HepG2 (cell line): ENCODE results near the gene RIN3. TPM values are rescaled to one million over a fixed set of nuclear protein-coding genes. Genes with fewer than 3 reads are reported as not detected.
A peak's percentile ranks its signal among the peaks of the same experiment; 100 is the strongest.

Experiments
- ASH2L ChIP-seq: fragments of 300-600, 200-600 bp; sonication (generic); IDR thresholded peaks from 2 replicates; pipeline ENCODE4 v1.7.0; 2017; ENCODE audit warnings: low read depth, mild to moderate bottlenecking, moderate library complexity, mixed read lengths, low read length; ENCODE audit not compliant: insufficient read length
- DZIP1 ChIP-seq: sonication (generic); formaldehyde crosslinking; IDR thresholded peaks from 2 replicates; pipeline ENCODE4 v1.5.0; 2020; ENCODE audit warnings: mild to moderate bottlenecking, missing genetic modification reagents
- KDM5B ChIP-seq: sonication (generic); formaldehyde crosslinking; IDR thresholded peaks from 2 replicates; pipeline ENCODE4 v1.4.0; 2020; ENCODE audit warnings: missing genetic modification reagents, mild to moderate bottlenecking, borderline replicate concordance
- MTERF4 ChIP-seq: sonication (generic); formaldehyde crosslinking; IDR thresholded peaks from 2 replicates; pipeline ENCODE4 v1.8.0; 2023; ENCODE audit warnings: mild to moderate bottlenecking, missing genetic modification reagents
- PBX2 ChIP-seq: IDR thresholded peaks from 2 replicates; pipeline ENCODE4 v1.6.1; 2016; ENCODE audit warnings: control low read depth
- PHF8 ChIP-seq: sonication (generic); formaldehyde crosslinking; IDR thresholded peaks from 2 replicates; pipeline ENCODE4 v1.5.0; 2020; ENCODE audit warnings: missing genetic modification reagents
- PRMT3 ChIP-seq: sonication (generic); formaldehyde crosslinking; IDR thresholded peaks from 2 replicates; pipeline ENCODE4 v1.8.1; 2022; ENCODE audit warnings: low read depth, mild to moderate bottlenecking, moderate library complexity, missing genetic modification reagents, borderline replicate concordance
- SRSF1 ChIP-seq: fragments of 200-400 bp; formaldehyde crosslinking; optimal IDR thresholded peaks from 2 replicates; pipeline ENCODE3; 2017; ENCODE audit warnings: mild to moderate bottlenecking, low read depth, low read length, moderate library complexity
- ZBED4 ChIP-seq: sonication (generic); formaldehyde crosslinking; IDR thresholded peaks from 2 replicates; pipeline ENCODE4 v1.4.0; 2020; ENCODE audit warnings: missing genetic modification reagents, borderline replicate concordance
- ZBTB20 ChIP-seq: sonication (generic); formaldehyde crosslinking; IDR thresholded peaks from 2 replicates; pipeline ENCODE4 v1.8.1; 2023; ENCODE audit warnings: missing genetic modification reagents, low read depth, mild to moderate bottlenecking, borderline replicate concordance
- ZBTB3 ChIP-seq: sonication (generic); formaldehyde crosslinking; IDR thresholded peaks from 2 replicates; pipeline ENCODE4 v1.4.0; 2020; ENCODE audit warnings: low read depth, mild to moderate bottlenecking, moderate library complexity, missing genetic modification reagents, borderline replicate concordance
- ZBTB37 ChIP-seq: sonication (generic); formaldehyde crosslinking; IDR thresholded peaks from 2 replicates; pipeline ENCODE4 v1.4.0; 2020; ENCODE audit warnings: mild to moderate bottlenecking, missing genetic modification reagents
- ZFP36L2 ChIP-seq: sonication (generic); formaldehyde crosslinking; IDR thresholded peaks from 2 replicates; pipeline ENCODE4 v1.4.0; 2020; ENCODE audit warnings: missing genetic modification reagents
- ZNF709 ChIP-seq: sonication (generic); formaldehyde crosslinking; IDR thresholded peaks from 2 replicates; pipeline ENCODE4 v1.5.0; 2020; ENCODE audit warnings: mild to moderate bottlenecking, missing genetic modification reagents
- ZSCAN29 ChIP-seq: sonication (generic); formaldehyde crosslinking; conservative IDR thresholded peaks from 2 replicates; pipeline ENCODE4 v1.4.0; 2020; ENCODE audit warnings: mild to moderate bottlenecking, missing genetic modification reagents
- polyA plus RNA-seq, 8 experiments: library from polyadenylated mRNA; depleted of rRNA in 3 of 8; stranded (reverse) in 7 of 8; unstranded in 1 of 8; fragments of >200 nt; fragmentation: Illumina TruSeq in 4 of 8; extraction: Trizol in 4 of 8; gene quantifications; 2 replicates each; pipeline versions ENCODE4 v1.2.1 to v1.2.3, GENCODE V29; 2011 to 2016; ENCODE audit warnings: low read depth in 4 of 8, missing spikeins in 1 of 8, mixed read lengths in 1 of 8; ENCODE audit not compliant: insufficient read depth in 1 of 8
- total RNA-seq, 5 experiments: library from RNA; depleted of rRNA; stranded (reverse); fragments of >200 nt; fragmentation: Illumina TruSeq; extraction: Trizol; gene quantifications; 2 replicates each; pipeline ENCODE4 v1.2.3, GENCODE V29; 2016; ENCODE audit warnings: low read depth in 1 of 5

Gene RIN3
- total and polyA plus RNA-seq, 2 of the 13 experiments (the other 11 are each of a cell fraction or from before 2014, with no cell fraction given), result 2.3 to 3.6 TPM

GRCh38 chr14:92557544-92557912 lies 43.9 kb downstream of the RIN3 start (continued):
- TF ChIP-seq ZBTB37 (CRISPR knock-in tag) (0 out of 2 replicates have a peak, but pooled peaks have one; percentile 18), PBX2 (no peak), ZFP36L2 (CRISPR knock-in tag) (no peak), ZNF709 (0 out of 2 replicates have a peak, but pooled peaks have one; percentile 47), PRMT3 (no peak), ZBTB3 (peak; percentile 13; the same call in 1 of the 2 replicates), ASH2L (no peak), MTERF4 (CRISPR knock-in tag) (no peak), KDM5B (CRISPR knock-in tag) (peak; percentile 56; the same call in 1 of the 2 replicates), PHF8 (CRISPR knock-in tag) (no peak), DZIP1 (0 out of 2 replicates have a peak, but pooled peaks have one; percentile 32), ZSCAN29 (CRISPR knock-in tag) (0 out of 2 replicates have a peak, but pooled peaks have one; percentile 30), SRSF1 (no peak), ZBED4 (CRISPR knock-in tag) (0 out of 2 replicates have a peak, but pooled peaks have one; percentile 7), ZBTB20 (0 out of 2 replicates have a peak, but pooled peaks have one; percentile 7)
